OCI-LY3 (cell line): Measurements from ENCODE around the gene CHD1L.

Experiments
- EZH2phosphoT487 ChIP-seq: fragments of 200-600 bp; shearing (Covaris generic); IDR thresholded peaks from 2 replicates; pipeline ENCODE4 v1.6.1; 2018; ENCODE audit warnings: antibody characterized with exemption, mixed run types, low read depth
- TF ChIP-seq, protein P1 (sequence below): fragments of 200-600, 300-600 bp; sonication (generic); IDR thresholded peaks from 2 replicates; pipeline ENCODE4 v1.5.1; 2014; ENCODE audit warnings: antibody characterized with exemption, low read length, low read depth

GRCh38 chr1:147214325-147214724, 28.2 kb upstream of the CHD1L start:
- TF ChIP-seq, protein P1, sequence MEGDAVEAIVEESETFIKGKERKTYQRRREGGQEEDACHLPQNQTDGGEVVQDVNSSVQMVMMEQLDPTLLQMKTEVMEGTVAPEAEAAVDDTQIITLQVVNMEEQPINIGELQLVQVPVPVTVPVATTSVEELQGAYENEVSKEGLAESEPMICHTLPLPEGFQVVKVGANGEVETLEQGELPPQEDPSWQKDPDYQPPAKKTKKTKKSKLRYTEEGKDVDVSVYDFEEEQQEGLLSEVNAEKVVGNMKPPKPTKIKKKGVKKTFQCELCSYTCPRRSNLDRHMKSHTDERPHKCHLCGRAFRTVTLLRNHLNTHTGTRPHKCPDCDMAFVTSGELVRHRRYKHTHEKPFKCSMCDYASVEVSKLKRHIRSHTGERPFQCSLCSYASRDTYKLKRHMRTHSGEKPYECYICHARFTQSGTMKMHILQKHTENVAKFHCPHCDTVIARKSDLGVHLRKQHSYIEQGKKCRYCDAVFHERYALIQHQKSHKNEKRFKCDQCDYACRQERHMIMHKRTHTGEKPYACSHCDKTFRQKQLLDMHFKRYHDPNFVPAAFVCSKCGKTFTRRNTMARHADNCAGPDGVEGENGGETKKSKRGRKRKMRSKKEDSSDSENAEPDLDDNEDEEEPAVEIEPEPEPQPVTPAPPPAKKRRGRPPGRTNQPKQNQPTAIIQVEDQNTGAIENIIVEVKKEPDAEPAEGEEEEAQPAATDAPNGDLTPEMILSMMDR = no peak
- TF ChIP-seq EZH2phosphoT487 = no peak
